Neural cell (in vitro differentiated cells): ENCODE measurements around the gene DUX4. TPM values are rescaled to one million over a fixed set of nuclear protein-coding genes. Genes with fewer than 3 reads are reported as not detected.
"Not testable (repeated sequence)": the region's sequence is repeated elsewhere in the genome, so short reads cannot be mapped to it uniquely, and the experiment has no call there.

Experiments used
- H2AFZ ChIP-seq: fragments of 200-600, 300-800 bp; sonication (generic), shearing (Covaris generic); 2 replicates; pipeline ENCODE4 v1.6.0; 2014; ENCODE audit warnings: low read depth, mild to moderate bottlenecking, antibody characterized with exemption, low read length, moderate library complexity
- H3F3A ChIP-seq: fragments of 200-600 bp; shearing (Covaris generic); 2 replicates; pipeline ENCODE4 v1.6.1; 2016; ENCODE audit warnings: mild to moderate bottlenecking, moderate library complexity, mixed read lengths, antibody characterized with exemption, low read length; ENCODE audit not compliant: insufficient read depth, poor library complexity, severe bottlenecking
- H3K27ac ChIP-seq: fragments of 200-600, 300-800 bp; sonication (generic), shearing (Covaris generic); 2 replicates; pipeline ENCODE4 v1.5.1; 2014; ENCODE audit warnings: mild to moderate bottlenecking, low read length, moderate library complexity
- H3K27me3 ChIP-seq: fragments of 300-800, 200-600 bp; sonication (generic), shearing (Covaris generic); 2 replicates; pipeline ENCODE4 v1.6.0; 2014; ENCODE audit warnings: mild to moderate bottlenecking, low read depth, low read length, moderate library complexity; ENCODE audit not compliant: insufficient read depth
- H3K36me3 ChIP-seq: fragments of 300-800, 200-600 bp; sonication (generic), shearing (Covaris generic); 2 replicates; pipeline ENCODE4 v1.5.1; 2014; ENCODE audit warnings: mild to moderate bottlenecking, antibody characterized with exemption, low read length, moderate library complexity; ENCODE audit not compliant: insufficient read depth
- H3K4me2 ChIP-seq: fragments of 300-800, 200-600 bp; sonication (generic), shearing (Covaris generic); 2 replicates; pipeline ENCODE4 v1.6.0; 2014; ENCODE audit warnings: mild to moderate bottlenecking, low read length
- H3K4me3 ChIP-seq: fragments of 300-800, 200-600 bp; sonication (generic), shearing (Covaris generic); 2 replicates; pipeline ENCODE4 v1.5.1; 2014; ENCODE audit warnings: mild to moderate bottlenecking, low read length, moderate library complexity
- H3K79me2 ChIP-seq: fragments of 200-600 bp; shearing (Covaris generic); replicated peaks from 2 replicates; pipeline ENCODE4 v1.6.0; 2014; ENCODE audit warnings: mild to moderate bottlenecking, low read length, moderate library complexity; ENCODE audit not compliant: insufficient read depth
- H3K9ac ChIP-seq: fragments of 300-800, 200-600 bp; sonication (generic), shearing (Covaris generic); 2 replicates; pipeline ENCODE4 v1.6.1; 2016; ENCODE audit warnings: mild to moderate bottlenecking, low read length, mixed read lengths
- H3K9me2 ChIP-seq: fragments of 200-600 bp; shearing (Covaris generic); 2 replicates; pipeline ENCODE4 v1.6.1; 2016; ENCODE audit warnings: mild to moderate bottlenecking, low read length, mixed read lengths; ENCODE audit not compliant: insufficient read depth
- H3K9me3 ChIP-seq: fragments of 200-600, 300-800 bp; sonication (generic), shearing (Covaris generic); 2 replicates; pipeline ENCODE4 v1.6.1; 2016; ENCODE audit warnings: mild to moderate bottlenecking, mixed run types, low read length, moderate library complexity, mixed read lengths
- H4K20me1 ChIP-seq: fragments of 200-600 bp; shearing (Covaris generic); 2 replicates; pipeline ENCODE4 v1.6.1; 2016; ENCODE audit warnings: mild to moderate bottlenecking, mixed run types; ENCODE audit not compliant: insufficient read depth
- polyA plus RNA-seq: library from polyadenylated mRNA; depleted of rRNA; stranded (reverse); fragments of >200 nt; gene quantifications from 2 replicates; pipeline ENCODE4 v1.2.3, GENCODE V29; 2014
- small RNA-seq, 3 experiments: library from RNA; depleted of rRNA; stranded (forward); fragments of <200 nt; gene quantifications; one replicate each; pipeline ENCODE3, GENCODE V24; 2012

DUX4 gene
- polyA plus RNA-seq, 1 donor from 2014 or later: not detected

- not testable (repeated sequence) for H3K4me3 ChIP-seq, H3K79me2 ChIP-seq, H3K27ac ChIP-seq, H2AFZ ChIP-seq, H3K9me2 ChIP-seq, H4K20me1 ChIP-seq, H3K9me3 ChIP-seq, H3F3A ChIP-seq, H3K9ac ChIP-seq, H3K4me2 ChIP-seq, H3K27me3 ChIP-seq, H3K36me3 ChIP-seq
These were observed 8.0 kb downstream of the DUX4 start for GRCh38 chr4:190181481-190182100.

GRCh38 chr4:190203510-190203909 is 29.9 kb downstream of the DUX4 start:
- H3K9ac ChIP-seq, H3K4me3 ChIP-seq: not testable (repeated sequence)

More at GRCh38 chr4:190203510-190203909, 29.9 kb downstream of the DUX4 start:
- H3K9me2 ChIP-seq, H3K4me2 ChIP-seq, H3K36me3 ChIP-seq, H3K9me3 ChIP-seq, H4K20me1 ChIP-seq, H3F3A ChIP-seq, H2AFZ ChIP-seq, H3K27me3 ChIP-seq, H3K79me2 ChIP-seq, H3K27ac ChIP-seq: not testable (repeated sequence)

Small RNA genes lying within 50 kb of the gene (small RNA-seq; reads per million reads assigned to genes)
- 0 reads per million in 3 experiments for gene AC215524.1

Other genes with a start within 250 kb of the DUX4 start
- gene FRG1, start 232.9 kb upstream of the DUX4 start, polyA plus RNA-seq: 83.0 and 104 TPM in 2 replicates
- not detected in 2 replicates for gene FRG2, start 146.5 kb upstream of the DUX4 start, polyA plus RNA-seq
- gene DBET, start 109.3 kb upstream of the DUX4 start, polyA plus RNA-seq: not detected in 2 replicates